GM21381 (cell line): ENCODE measurements around the gene DDIT4.
A peak's percentile ranks its signal among the peaks of the same experiment; 100 is the strongest.
"Not testable (repeated sequence)": the region's sequence is repeated elsewhere in the genome, so short reads cannot be mapped to it uniquely, and the experiment has no call there.

Experiments
- ATAC-seq: cut with Tn5 transposase; IDR thresholded peaks from one replicate; pipeline ENCODE4 v1.9.1; 2021; ENCODE audit warnings: mild to moderate bottlenecking, moderate library complexity; ENCODE audit not compliant: unreplicated experiment

The DDIT4 gene

GRCh38 chr10:72285972-72286521 is 12.3 kb downstream of the DDIT4 start:
- no peak for ATAC-seq

- ATAC-seq: no peak
Observed at GRCh38 chr10:72291019-72291532, 17.4 kb downstream of the DDIT4 start.

- no peak for ATAC-seq
Observed at GRCh38 chr10:72292223-72292691, 18.5 kb downstream of the DDIT4 start.

- ATAC-seq: no peak
Observed at GRCh38 chr10:72295330-72295910, 21.7 kb downstream of the DDIT4 start.

- ATAC-seq: not testable (repeated sequence)
Observed at GRCh38 chr10:72296829-72297280, 23.1 kb downstream of the DDIT4 start.

- peak; percentile 54 for ATAC-seq
Observed at GRCh38 chr10:72297281-72297804, 23.6 kb downstream of the DDIT4 start.

GRCh38 chr10:72297805-72298591 is 24.3 kb downstream of the DDIT4 start:
- ATAC-seq: peak; percentile 71

- no peak for ATAC-seq
Observed at GRCh38 chr10:72298592-72299519, 25.1 kb downstream of the DDIT4 start.

- no peak for ATAC-seq
Observed at GRCh38 chr10:72303424-72304128, 29.9 kb downstream of the DDIT4 start.

GRCh38 chr10:72306215-72306760 is 32.6 kb downstream of the DDIT4 start:
- ATAC-seq: no peak

- not testable (repeated sequence) for ATAC-seq
Observed at GRCh38 chr10:72307711-72308110, 34.0 kb downstream of the DDIT4 start.

GRCh38 chr10:72308320-72308987 is 34.7 kb downstream of the DDIT4 start:
- ATAC-seq: no peak

- ATAC-seq: no peak
Observed at GRCh38 chr10:72309290-72310240, 35.8 kb downstream of the DDIT4 start.

GRCh38 chr10:72310241-72310633 is 36.5 kb downstream of the DDIT4 start:
- ATAC-seq: no peak

- ATAC-seq: no peak
Observed at GRCh38 chr10:72310636-72311035, 36.9 kb downstream of the DDIT4 start.

- no peak for ATAC-seq
Observed at GRCh38 chr10:72311667-72312066, 37.9 kb downstream of the DDIT4 start.

- ATAC-seq: no peak
Observed at GRCh38 chr10:72312865-72313391, 39.2 kb downstream of the DDIT4 start.

- no peak for ATAC-seq
Observed at GRCh38 chr10:72314263-72314662, 40.5 kb downstream of the DDIT4 start.
